A549 (cell line): ENCODE results near the gene CBFA2T3. TPM values are rescaled to one million over a fixed set of nuclear protein-coding genes. Genes with fewer than 3 reads are reported as not detected.
A peak's percentile ranks its signal among the peaks of the same experiment; 100 is the strongest.

Experiments
- ATAC-seq, 2 experiments: fragments of 200-7000 bp in 1 of 2; fragments of >200 bp in 1 of 2; cut with Nextera tagmentation in 1 of 2; cut with Tn5 transposase in 1 of 2; 3 replicates each; pipeline versions ENCODE4 v1.8.0 to v1.9.1; 2018 to 2020; ENCODE audit warnings: mild to moderate bottlenecking in 1 of 2, moderate library complexity in 1 of 2
- CTCF ChIA-PET: fragments of 300-600 bp; sonication (Branson Sonifier 250); formaldehyde crosslinking; extraction: SDS; loops from one replicate; lab custom pipeline; 2021; ENCODE audit warnings: antibody characterized with exemption, inconsistent platforms; lab: Yijun Ruan, JAX
- POLR2A ChIA-PET: fragments of 350-600 bp; formaldehyde crosslinking; extraction: SDS; loops from one replicate; lab custom pipeline; 2021; ENCODE audit warnings: antibody characterized with exemption, inconsistent platforms; lab: Yijun Ruan, JAX
- DNase-seq, 2 experiments: peaks; one replicate each; pipeline versions ENCODE4 v3.0.0 to v3.0.0-alpha.2; 2011 to 2016; ENCODE audit warnings: low read depth in 1 of 2, low spot score in 1 of 2
- FAIRE-seq: peaks from 2 replicates; lab custom pipeline; 2011; peaks lifted over from hg19 to GRCh38; lab: Jason Lieb, UNC
- H3K27ac ChIP-seq, 2 experiments: fragments of >200 bp; sonication (Bioruptor Twin); formaldehyde crosslinking; 3 replicates each; pipeline ENCODE4 v1.5.1; 2016 to 2017
- H3K4me1 ChIP-seq: fragments of >200 bp; sonication (Bioruptor Twin); formaldehyde crosslinking; 3 replicates; pipeline ENCODE4 v1.6.1; 2016
- H3K4me2 ChIP-seq: fragments of >200 bp; sonication (Bioruptor Twin); formaldehyde crosslinking; 3 replicates; pipeline ENCODE4 v1.6.1; 2016
- H3K4me3 ChIP-seq: fragments of >200 bp; sonication (Bioruptor Twin); formaldehyde crosslinking; 3 replicates; pipeline ENCODE4 v1.5.1; 2016
- H3K9me3 ChIP-seq: fragments of >200 bp; sonication (Bioruptor Twin); formaldehyde crosslinking; 3 replicates; pipeline ENCODE4 v1.6.1; 2016
- BHLHE40 ChIP-seq: IDR thresholded peaks from 2 replicates; pipeline ENCODE4 v1.6.1; 2012; ENCODE audit warnings: low read depth, low read length, inconsistent platforms
- CBX2 ChIP-seq: fragments of 200-600 bp; sonication (generic); IDR thresholded peaks from 2 replicates; pipeline ENCODE4 v1.6.1; 2016; ENCODE audit warnings: low read depth, mild to moderate bottlenecking, borderline replicate concordance
- CBX8 ChIP-seq: fragments of 200-600 bp; sonication (generic); IDR thresholded peaks from 2 replicates; pipeline ENCODE4 v1.6.1; 2016
- CHD2 ChIP-seq: fragments of 150-350 bp; IDR thresholded peaks from 2 replicates; pipeline ENCODE4 v1.6.1; 2014; ENCODE audit warnings: low read length; ENCODE audit not compliant: partially characterized antibody
- EHF ChIP-seq: fragments of 250-450 bp; sonication (Bioruptor Pico); IDR thresholded peaks from 2 replicates; pipeline ENCODE4 v1.5.0; 2020; ENCODE audit warnings: mild to moderate bottlenecking
- ELK1 ChIP-seq: fragments of 150-350 bp; IDR thresholded peaks from 2 replicates; pipeline ENCODE4 v1.6.1; 2014; ENCODE audit warnings: low read depth, mild to moderate bottlenecking, low read length
- FOSL2 ChIP-seq, 2 experiments: fragments of 450-650 bp in 1 of 2; fragments of >200 bp in 1 of 2; sonication (Bioruptor Twin) in 1 of 2; formaldehyde crosslinking; IDR thresholded peaks; 2 replicates each; pipeline versions ENCODE4 v1.5.0 to v1.6.1; 2016 to 2020; ENCODE audit warnings: mild to moderate bottlenecking in 1 of 2, moderate library complexity in 1 of 2
- FOXS1 ChIP-seq: fragments of 250-450 bp; sonication (Bioruptor Pico); IDR thresholded peaks from 2 replicates; pipeline ENCODE4 v1.5.0; 2020; ENCODE audit warnings: mild to moderate bottlenecking, moderate library complexity
- HOXA7 ChIP-seq: fragments of 250-450 bp; sonication (Bioruptor Pico); IDR thresholded peaks from 2 replicates; pipeline ENCODE4 v1.5.0; 2020; ENCODE audit warnings: mild to moderate bottlenecking, moderate library complexity
- HOXB13 ChIP-seq: fragments of 250-450 bp; sonication (Bioruptor Pico); IDR thresholded peaks from 2 replicates; pipeline ENCODE4 v1.5.0; 2020; ENCODE audit warnings: low read depth, mild to moderate bottlenecking, moderate library complexity
- JUN ChIP-seq, 2 experiments: fragments of >200 bp; sonication (Bioruptor Twin); formaldehyde crosslinking; IDR thresholded peaks; 2 replicates in 1 of 2; 3 replicates in 1 of 2; pipeline ENCODE4 v1.6.1; 2016 to 2017
- JUNB ChIP-seq: fragments of >200 bp; sonication (Bioruptor Twin); formaldehyde crosslinking; IDR thresholded peaks from 2 replicates; pipeline ENCODE4 v1.6.1; 2016
- MAFK ChIP-seq: fragments of 450-650 bp; IDR thresholded peaks from 2 replicates; pipeline ENCODE4 v1.6.1; 2014; ENCODE audit not compliant: partially characterized antibody
- MYC ChIP-seq: IDR thresholded peaks from 2 replicates; pipeline ENCODE4 v1.6.1; 2012; ENCODE audit warnings: mild to moderate bottlenecking, inconsistent platforms, low read length, improper control_type of control experiment, borderline replicate concordance
- NFE2L2 ChIP-seq: fragments of 150-350 bp; conservative IDR thresholded peaks from 2 replicates; pipeline ENCODE4 v1.6.1; 2014; ENCODE audit warnings: low read length
- NPAS2 ChIP-seq: fragments of 250-450 bp; sonication (Bioruptor Pico); IDR thresholded peaks from 2 replicates; pipeline ENCODE4 v1.8.0; 2022; ENCODE audit warnings: mild to moderate bottlenecking, moderate library complexity, borderline replicate concordance
- PHF8 ChIP-seq: fragments of 200-600 bp; sonication (generic); IDR thresholded peaks from 2 replicates; pipeline ENCODE4 v1.6.1; 2016; ENCODE audit warnings: low read depth, mild to moderate bottlenecking, antibody characterized with exemption, moderate library complexity, borderline replicate concordance
- POLR2A ChIP-seq: IDR thresholded peaks from 2 replicates; pipeline ENCODE4 v1.6.1; 2012; ENCODE audit warnings: mild to moderate bottlenecking, low read length
- RAD21 ChIP-seq, 2 experiments: fragments of >200 bp in 1 of 2; sonication (Bioruptor Twin) in 1 of 2; formaldehyde crosslinking in 1 of 2; IDR thresholded peaks in 1 of 2; conservative IDR thresholded peaks in 1 of 2; 2 replicates in 1 of 2; 3 replicates in 1 of 2; pipeline ENCODE4 v1.6.1; 2012 to 2018; ENCODE audit warnings: inconsistent platforms in 1 of 2
- RNF2 ChIP-seq: fragments of 200-600 bp; sonication (generic); IDR thresholded peaks from 2 replicates; pipeline ENCODE4 v1.6.1; 2016; ENCODE audit warnings: low read depth, mild to moderate bottlenecking, antibody characterized with exemption, moderate library complexity, borderline replicate concordance
- TP53 ChIP-seq: fragments of 250-450 bp; sonication (Bioruptor Pico); IDR thresholded peaks from 2 replicates; pipeline ENCODE4 v1.5.0; 2021; ENCODE audit warnings: mild to moderate bottlenecking, moderate library complexity
- ZFP36 ChIP-seq: fragments of 450-650 bp; IDR thresholded peaks from 2 replicates; pipeline ENCODE4 v1.6.1; 2014; ENCODE audit warnings: borderline replicate concordance; ENCODE audit not compliant: partially characterized antibody
- ZNF302 ChIP-seq: fragments of 250-450 bp; sonication (Bioruptor Pico); IDR thresholded peaks from 2 replicates; pipeline ENCODE4 v1.9.0; 2021; ENCODE audit warnings: inconsistent platforms, mild to moderate bottlenecking, moderate library complexity
- WGBS: methylation state at CpG from one replicate; pipeline ENCODE4 v1.1.6; 2017; ENCODE audit errors: missing lambda C conversion rate; 5-methylcytosine and 5-hydroxymethylcytosine counted together
- polyA plus RNA-seq, 4 experiments: library from polyadenylated mRNA; depleted of rRNA in 3 of 4; stranded (reverse); fragments of >200 nt; fragmentation: RNase III in 1 of 4; extraction: RNeasy Plus Mini Kit Qiagen cat#74134 plus additional on column Dnase treatment in 1 of 4; gene quantifications; 2 replicates in 3 of 4; 3 replicates in 1 of 4; pipeline ENCODE4 v1.2.3, GENCODE V29; 2011 to 2017
- TF ChIP-seq, protein P1 (sequence below): fragments of 250-450 bp; sonication (Bioruptor Pico); IDR thresholded peaks from 2 replicates; pipeline ENCODE4 v1.5.0; 2020; ENCODE audit warnings: low read depth, mild to moderate bottlenecking, moderate library complexity
- TF ChIP-seq, protein P2 (sequence below): IDR thresholded peaks from 2 replicates; pipeline ENCODE4 v1.6.1; 2012

The CBFA2T3 gene
- polyA plus RNA-seq, 2 of the 4 experiments (the other 2 are of a cell fraction), result 0.08 TPM; not detected in 1

- POLR2A ChIA-PET, result no interaction called here
- DNase-seq (no peak), FAIRE-seq (no peak), ATAC-seq (no peak)
- H3K27ac ChIP-seq, result no peak overlapping the region
- 87% methylated on average over 4 of the region's 17 CpGs for WGBS
- no peaks in the 10 kb centered on the region for H3K9me3 ChIP-seq
- CTCF ChIA-PET, result interaction anchor here (0.7 to 1.0 kb wide), 3 partner anchors 10 to 66 kb away, joined by 3 read pairs; partner anchors contain the start of genes GALNS and TRAPPC2L
- H3K4me3 ChIP-seq, result no peak overlapping the region
- H3K4me1 ChIP-seq, result peaks cover 20% of the 10 kb centered on the region
- no peak overlapping the region for H3K4me2 ChIP-seq
- TF ChIP-seq CBX8 (no peak), CBX2 (no peak), ELK1 (no peak), FOXS1 (CRISPR knock-in tag) (no peak), ZNF302 (CRISPR knock-in tag) (no peak), MAFK (no peak), POLR2A (no peak), JUN (IDR thresholded peaks at IDR 0.05) (no peak), RNF2 (no peak)
- TF ChIP-seq, protein P1, sequence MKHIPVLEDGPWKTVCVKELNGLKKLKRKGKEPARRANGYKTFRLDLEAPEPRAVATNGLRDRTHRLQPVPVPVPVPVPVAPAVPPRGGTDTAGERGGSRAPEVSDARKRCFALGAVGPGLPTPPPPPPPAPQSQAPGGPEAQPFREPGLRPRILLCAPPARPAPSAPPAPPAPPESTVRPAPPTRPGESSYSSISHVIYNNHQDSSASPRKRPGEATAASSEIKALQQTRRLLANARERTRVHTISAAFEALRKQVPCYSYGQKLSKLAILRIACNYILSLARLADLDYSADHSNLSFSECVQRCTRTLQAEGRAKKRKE (CRISPR knock-in tag), result no peak
- TF ChIP-seq, protein P2, sequence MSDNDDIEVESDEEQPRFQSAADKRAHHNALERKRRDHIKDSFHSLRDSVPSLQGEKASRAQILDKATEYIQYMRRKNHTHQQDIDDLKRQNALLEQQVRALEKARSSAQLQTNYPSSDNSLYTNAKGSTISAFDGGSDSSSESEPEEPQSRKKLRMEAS, result no peak
- TF ChIP-seq, all 56 proteins: peak for 0
Measured at GRCh38 chr16:88923450-88923849, 53.6 kb downstream of the CBFA2T3 start.

GRCh38 chr16:88922826-88923410 is 54.1 kb downstream of the CBFA2T3 start:
- DNase-seq (no peak), FAIRE-seq (no peak), ATAC-seq (no peak)
- peaks cover 20% of the 10 kb centered on the region for H3K4me1 ChIP-seq
- CTCF ChIA-PET, result interaction anchor here (0.7 to 1.0 kb wide), 2 partner anchors 10 to 66 kb away, joined by 3 read pairs; partner anchors contain the start of genes GALNS and TRAPPC2L
- 82% methylated on average over 20 of the region's 22 CpGs for WGBS
- no peak overlapping the region for H3K4me2 ChIP-seq
- POLR2A ChIA-PET, result no interaction called here
- no peak overlapping the region for H3K4me3 ChIP-seq
- no peaks in the 10 kb centered on the region for H3K9me3 ChIP-seq
- no peak overlapping the region for H3K27ac ChIP-seq
- TF ChIP-seq CHD2, result no peak
- TF ChIP-seq MYC, result no peak
- TF ChIP-seq ZFP36, result peak; percentile 25

DNA sequence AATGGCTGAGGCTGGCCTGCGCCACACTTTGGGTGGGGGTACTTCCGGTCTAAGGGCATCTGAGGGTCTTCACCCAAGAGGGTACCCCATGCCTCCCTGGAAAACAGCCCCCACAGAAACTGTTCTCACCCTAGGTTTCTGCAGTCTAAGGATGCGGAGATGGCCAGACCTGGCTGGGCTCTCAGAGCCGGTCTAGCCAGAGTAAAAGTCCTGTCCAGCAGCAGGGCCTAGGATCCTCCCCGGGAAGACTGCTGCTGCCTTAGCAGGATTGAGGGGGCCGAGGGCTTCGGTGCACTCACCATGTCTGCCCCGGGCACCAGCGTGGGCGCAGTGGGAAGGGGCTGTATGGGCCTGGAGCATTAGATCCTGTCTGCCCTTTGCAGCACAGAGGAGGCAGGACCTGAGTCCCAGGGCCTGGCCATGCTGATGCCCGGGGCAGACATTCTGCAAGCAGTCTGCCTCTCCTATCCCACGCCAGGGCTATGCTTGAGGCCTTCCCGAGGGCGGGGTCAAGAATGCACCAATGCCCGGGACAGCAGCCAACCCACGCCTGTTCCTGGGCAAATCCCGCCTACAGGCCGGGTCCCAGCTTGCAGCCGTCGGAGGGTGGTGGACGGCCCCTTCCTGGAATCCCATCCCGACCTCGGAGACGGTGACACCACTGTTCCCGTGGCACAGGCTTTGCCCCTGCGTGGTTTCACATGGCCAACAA is 54.7 kb downstream of the CBFA2T3 start:
- no peak overlapping the region for H3K27ac ChIP-seq
- peaks cover 20% of the 10 kb centered on the region for H3K4me1 ChIP-seq
- H3K4me3 ChIP-seq, result no peak overlapping the region
- H3K9me3 ChIP-seq, result no peaks in the 10 kb centered on the region
- ChIA-PET POLR2A (no interaction called here), CTCF (no interaction called here)
- FAIRE-seq (no peak), ATAC-seq (peak in 1 of 2 experiments; percentile 58; a peak in 3 of 6 replicates), DNase-seq (peak in 1 of 2 experiments; percentile 44)
- no peak for TF ChIP-seq JUNB
- no peak for TF ChIP-seq FOSL2 (IDR thresholded peaks at IDR 0.05)
- no peak for TF ChIP-seq FOSL2 (CRISPR knock-in tag; IDR thresholded peaks at IDR 0.05)
- TF ChIP-seq POLR2A, result no peak
- no peak for TF ChIP-seq NFE2L2
- TF ChIP-seq EHF (CRISPR knock-in tag), result no peak
- TF ChIP-seq PHF8, result no peak
- TF ChIP-seq BHLHE40, result no peak
- TF ChIP-seq TP53, result no peak
- TF ChIP-seq RAD21 (conservative IDR thresholded peaks at IDR 0.05 in 1 of 2, IDR thresholded peaks at IDR 0.05 in 1 of 2), result no peak
- TF ChIP-seq HOXA7 (CRISPR knock-in tag), result no peak
- no peak for TF ChIP-seq HOXB13 (CRISPR knock-in tag)
- TF ChIP-seq NPAS2, result no peak
- H3K4me2 ChIP-seq, result no peak overlapping the region
- WGBS, result 54% methylated on average over 21 of the region's 26 CpGs
